ENCODE results near the gene SLC7A5. TPM values are rescaled to one million over a fixed set of nuclear protein-coding genes. Genes with fewer than 3 reads are reported as not detected.
"Not testable (repeated sequence)": the region's sequence is repeated elsewhere in the genome, so short reads cannot be mapped to it uniquely, and the experiment has no call there.

Gene SLC7A5
- total and polyA plus RNA-seq, 2 donors (not counting 3 experiments of a cell fraction or from before 2014, with no cell fraction given), result 14.1 to 29.2 TPM

- H4K20me1 ChIP-seq (replicated peaks; ENCODE audit: control insufficient read depth, extremely low read depth, insufficient read depth, low read length); H3K79me2 ChIP-seq (ENCODE audit: control insufficient read depth, insufficient read depth, low read length); dilution Hi-C loops (cut with MboI; ENCODE audit: extremely low pct_ligation_motif_present, low sequenced_read_pairs); intact Hi-C loops (cut with micrococcal nuclease); H3K36me3 ChIP-seq (ENCODE audit: control insufficient read depth in 2 of 2, extremely low read depth in 1 of 2, insufficient read depth in 2 of 2, low read length in 2 of 2); H3K27ac ChIP-seq (ENCODE audit: insufficient read depth, low read depth, low read length); H3K27me3 ChIP-seq (ENCODE audit: control insufficient read depth in 2 of 2, insufficient read depth in 2 of 2, low read length in 2 of 2); H3K4me1 ChIP-seq (ENCODE audit: control insufficient read depth, extremely low read depth, insufficient read depth, low read length); BruUV-seq (replicated peaks); H3K9ac ChIP-seq (replicated peaks; ENCODE audit: extremely low read depth, insufficient read depth, low read length); H3K9me1 ChIP-seq (replicated peaks; ENCODE audit: control insufficient read depth, extremely low read depth, insufficient read depth, low read length); H2AFZ ChIP-seq (ENCODE audit: low read depth, low read length); H3K4me2 ChIP-seq (ENCODE audit: insufficient read depth, low read length); POLR2A ChIA-PET; H3K4me3 ChIP-seq (replicated peaks in 1 of 3; ENCODE audit: insufficient read depth in 1 of 3, low read depth in 1 of 3, low read length in 3 of 3); DNase-seq (ENCODE audit: low read depth, low spot score); H3K9me3 ChIP-seq (replicated peaks; ENCODE audit: control insufficient read depth, insufficient read depth, low read length); FAIRE-seq: not testable (repeated sequence)
- CTCF ChIA-PET, result interaction anchor here (3.5 kb wide), 1 partner anchor 134 kb away, joined by 16 read pairs; no protein-coding TSS in a partner anchor
These were observed 43.4 kb upstream of the SLC7A5 start for GRCh38 chr16:87912691-87913090.

DNA sequence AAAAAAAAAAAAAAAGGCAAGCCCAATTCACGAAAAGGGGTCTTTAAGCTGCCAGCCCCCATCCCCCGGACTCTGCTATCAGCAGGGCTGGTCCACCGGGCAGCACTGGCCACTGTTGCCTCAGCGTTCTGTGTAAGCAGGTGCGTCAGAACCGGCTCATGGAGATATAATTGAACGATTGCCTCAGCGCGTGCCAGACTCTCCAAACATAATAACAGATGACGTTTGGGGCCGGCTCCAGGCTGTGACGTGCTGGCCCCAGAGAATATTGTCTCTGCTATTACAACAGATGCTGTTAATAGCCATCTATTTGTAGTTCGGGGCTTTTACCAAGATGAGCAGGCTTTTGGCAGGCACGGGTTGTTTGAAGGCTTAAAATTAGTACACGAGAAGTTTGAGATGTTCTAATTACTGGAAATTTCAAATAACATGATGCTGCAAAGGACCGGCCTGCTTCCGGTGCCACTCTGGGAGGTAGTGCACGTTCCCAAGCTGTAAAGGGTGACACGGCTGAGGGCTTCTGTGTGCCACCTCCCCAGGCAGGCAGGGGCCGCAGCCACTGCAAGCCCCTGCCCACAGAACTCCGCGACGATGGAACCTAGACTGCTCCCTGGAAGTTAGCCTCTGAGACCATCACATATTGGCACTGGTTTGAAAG is 41.9 kb upstream of the SLC7A5 start:
- H3K79me2 ChIP-seq (ENCODE audit: control insufficient read depth, insufficient read depth, low read length); POLR2A ChIA-PET: not testable (repeated sequence)

More for the DNA sequence above, 41.9 kb upstream of the SLC7A5 start:
- H3K27me3 ChIP-seq (ENCODE audit: control insufficient read depth in 2 of 2, insufficient read depth in 2 of 2, low read length in 2 of 2); H3K4me2 ChIP-seq (ENCODE audit: insufficient read depth, low read length); intact Hi-C loops (cut with micrococcal nuclease); FAIRE-seq; H2AFZ ChIP-seq (ENCODE audit: low read depth, low read length); H3K9me1 ChIP-seq (replicated peaks; ENCODE audit: control insufficient read depth, extremely low read depth, insufficient read depth, low read length); dilution Hi-C loops (cut with MboI; ENCODE audit: extremely low pct_ligation_motif_present, low sequenced_read_pairs); H3K9me3 ChIP-seq (replicated peaks; ENCODE audit: control insufficient read depth, insufficient read depth, low read length); H3K36me3 ChIP-seq (ENCODE audit: control insufficient read depth in 2 of 2, extremely low read depth in 1 of 2, insufficient read depth in 2 of 2, low read length in 2 of 2); DNase-seq (ENCODE audit: low read depth, low spot score); H3K4me3 ChIP-seq (replicated peaks in 1 of 3; ENCODE audit: insufficient read depth in 1 of 3, low read depth in 1 of 3, low read length in 3 of 3); H3K27ac ChIP-seq (ENCODE audit: insufficient read depth, low read depth, low read length); BruUV-seq (replicated peaks); H3K9ac ChIP-seq (replicated peaks; ENCODE audit: extremely low read depth, insufficient read depth, low read length); H4K20me1 ChIP-seq (replicated peaks; ENCODE audit: control insufficient read depth, extremely low read depth, insufficient read depth, low read length); H3K4me1 ChIP-seq (ENCODE audit: control insufficient read depth, extremely low read depth, insufficient read depth, low read length): not testable (repeated sequence)
- CTCF ChIA-PET, result interaction anchor here (1.6 to 3.9 kb wide), 3 partner anchors 40 to 131 kb away, joined by 3 to 61 read pairs (median 4); no protein-coding TSS in a partner anchor
